HL-60 (cell line): ENCODE measurements around the gene CFAP100.

Source experiments
- DNase-seq, 2 experiments: peaks; one replicate each; pipeline ENCODE4 v3.0.0-alpha.2; 2010 to 2020; ENCODE audit warnings: low read depth in 1 of 2, low spot score in 1 of 2
- H3K27ac ChIP-seq: fragments of 250-450 bp; sonication (Bioruptor Pico); replicated peaks from 2 replicates; pipeline ENCODE4 v1.5.1; 2020; ENCODE audit warnings: mild to moderate bottlenecking, moderate library complexity
- H3K27me3 ChIP-seq: fragments of 250-450 bp; sonication (Bioruptor Pico); 2 replicates; pipeline ENCODE4 v1.5.1; 2021; ENCODE audit warnings: mild to moderate bottlenecking, moderate library complexity; ENCODE audit not compliant: insufficient read depth, poor library complexity, severe bottlenecking
- H3K4me3 ChIP-seq: replicated peaks from 2 replicates; pipeline ENCODE4 v1.5.1; 2011; ENCODE audit warnings: mild to moderate bottlenecking, control low read depth, low read length; ENCODE audit not compliant: insufficient read depth
- CTCF ChIP-seq: IDR thresholded peaks from one replicate; pipeline ENCODE4 v1.5.1; 2011; ENCODE audit warnings: low read length, control low read depth, inconsistent platforms; ENCODE audit not compliant: insufficient read depth
- GABPA ChIP-seq: IDR thresholded peaks from 2 replicates; pipeline ENCODE4 v1.6.1; 2012; ENCODE audit warnings: low read depth
- POLR2AphosphoS5 ChIP-seq: IDR thresholded peaks from 2 replicates; pipeline ENCODE4 v1.6.1; 2012; ENCODE audit warnings: low read depth
- REST ChIP-seq: IDR thresholded peaks from 2 replicates; pipeline ENCODE4 v1.6.1; 2012; ENCODE audit warnings: low read depth; ENCODE audit not compliant: insufficient replicate concordance
- SPI1 ChIP-seq: IDR thresholded peaks from 2 replicates; pipeline ENCODE4 v1.6.1; 2012; ENCODE audit warnings: low read depth, mild to moderate bottlenecking, borderline replicate concordance

Gene CFAP100

GRCh38 chr3:126441256-126441880 lies 46.7 kb downstream of the CFAP100 start:
- H3K27ac ChIP-seq = no peak overlapping the region
- TF ChIP-seq GABPA (no peak), SPI1 (no peak), REST (no peak), POLR2AphosphoS5 (no peak)

GRCh38 chr3:126442094-126442855 lies 47.6 kb downstream of the CFAP100 start:
- Histone ChIP-seq H3K27ac (no peak overlapping the region), H3K27me3 (no peaks in the 10 kb centered on the region), H3K4me3 (no peak overlapping the region)
- DNase-seq = no peak
- TF ChIP-seq SPI1 (no peak), REST (no peak), CTCF (no peak), POLR2AphosphoS5 (no peak), GABPA (no peak)

More at GRCh38 chr3:126441256-126441880, 46.7 kb downstream of the CFAP100 start:
- no peak for DNase-seq
- Histone ChIP-seq H3K27me3 (no peaks in the 10 kb centered on the region), H3K4me3 (no peak overlapping the region)

- no peak for DNase-seq
- Histone ChIP-seq H3K27ac (no peak overlapping the region), H3K27me3 (no peaks in the 10 kb centered on the region), H3K4me3 (no peak overlapping the region)
- TF ChIP-seq POLR2AphosphoS5 (no peak), SPI1 (no peak), REST (no peak), CTCF (no peak), GABPA (no peak)
These were observed 48.1 kb downstream of the CFAP100 start for GRCh38 chr3:126442856-126443242.
